Measurements from ENCODE around the gene LETM1. TPM values are rescaled to one million over a fixed set of nuclear protein-coding genes. Genes with fewer than 3 reads are reported as not detected.

Gene LETM1
- total RNA-seq, 1 donor from 2014 or later = 41.3 TPM

DNA sequence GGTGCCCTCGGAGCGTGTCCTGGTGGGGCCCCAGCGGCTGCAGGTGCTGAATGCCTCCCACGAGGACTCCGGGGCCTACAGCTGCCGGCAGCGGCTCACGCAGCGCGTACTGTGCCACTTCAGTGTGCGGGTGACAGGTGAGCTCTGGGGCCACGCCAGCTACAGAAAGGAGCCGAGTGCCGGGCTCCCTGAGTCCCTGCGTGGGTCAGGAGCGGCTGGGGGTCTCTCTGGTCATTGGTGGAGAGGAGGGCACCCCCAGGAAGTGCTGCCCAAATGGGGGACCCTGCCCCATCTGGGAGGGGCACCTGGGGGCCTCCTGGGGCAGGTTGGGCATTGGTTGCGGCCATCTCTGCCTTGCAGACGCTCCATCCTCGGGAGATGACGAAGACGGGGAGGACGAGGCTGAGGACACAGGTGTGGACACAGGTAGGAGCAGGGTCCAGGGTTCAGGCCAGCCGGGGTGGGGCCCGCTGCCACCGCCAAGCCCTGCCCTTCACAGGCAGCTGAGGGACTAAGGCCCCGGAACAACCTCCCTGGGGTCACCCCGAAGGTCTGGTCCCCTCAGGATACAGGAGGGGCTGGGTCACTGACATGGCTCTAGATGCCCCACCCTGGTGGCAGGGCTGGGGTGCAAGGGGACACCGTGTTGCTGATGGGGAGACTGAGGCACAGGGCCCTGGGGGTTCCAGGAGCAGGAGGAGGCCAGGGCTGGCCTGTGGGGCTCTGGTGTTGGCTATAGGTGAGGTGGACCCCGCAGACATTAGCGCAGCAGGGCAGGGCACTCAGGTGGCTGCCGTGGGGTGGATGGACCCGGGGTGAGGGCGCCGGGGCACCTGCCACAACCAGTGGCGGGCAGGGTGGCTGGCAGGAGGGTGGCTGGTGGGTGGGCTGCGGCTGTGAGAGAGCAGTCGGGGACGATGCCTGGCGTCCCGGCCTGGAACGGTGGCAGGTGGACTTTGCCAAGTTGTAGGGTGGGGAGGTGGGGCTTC is 56.3 kb downstream of the LETM1 start:
- Mint-ChIP-seq H3K9me3 (ENCODE audit: low read depth) (no peaks in the 10 kb centered on the region), H3K27me3 (ENCODE audit: low read depth) (peaks cover 3% of the 10 kb centered on the region), H3K36me3 (ENCODE audit: low read depth) (no peaks in the 10 kb centered on the region), H3K27ac (ENCODE audit: unreplicated experiment) (no peak overlapping the region), H3K4me1 (ENCODE audit: low read depth) (no peaks in the 10 kb centered on the region), H3K4me3 (ENCODE audit: unreplicated experiment) (no peak overlapping the region)
- TF ChIP-seq, protein P1, sequence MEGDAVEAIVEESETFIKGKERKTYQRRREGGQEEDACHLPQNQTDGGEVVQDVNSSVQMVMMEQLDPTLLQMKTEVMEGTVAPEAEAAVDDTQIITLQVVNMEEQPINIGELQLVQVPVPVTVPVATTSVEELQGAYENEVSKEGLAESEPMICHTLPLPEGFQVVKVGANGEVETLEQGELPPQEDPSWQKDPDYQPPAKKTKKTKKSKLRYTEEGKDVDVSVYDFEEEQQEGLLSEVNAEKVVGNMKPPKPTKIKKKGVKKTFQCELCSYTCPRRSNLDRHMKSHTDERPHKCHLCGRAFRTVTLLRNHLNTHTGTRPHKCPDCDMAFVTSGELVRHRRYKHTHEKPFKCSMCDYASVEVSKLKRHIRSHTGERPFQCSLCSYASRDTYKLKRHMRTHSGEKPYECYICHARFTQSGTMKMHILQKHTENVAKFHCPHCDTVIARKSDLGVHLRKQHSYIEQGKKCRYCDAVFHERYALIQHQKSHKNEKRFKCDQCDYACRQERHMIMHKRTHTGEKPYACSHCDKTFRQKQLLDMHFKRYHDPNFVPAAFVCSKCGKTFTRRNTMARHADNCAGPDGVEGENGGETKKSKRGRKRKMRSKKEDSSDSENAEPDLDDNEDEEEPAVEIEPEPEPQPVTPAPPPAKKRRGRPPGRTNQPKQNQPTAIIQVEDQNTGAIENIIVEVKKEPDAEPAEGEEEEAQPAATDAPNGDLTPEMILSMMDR (IDR thresholded peaks at IDR 0.05) = no peak
- DNase-seq (ENCODE audit: low spot score) = no peak

DNA sequence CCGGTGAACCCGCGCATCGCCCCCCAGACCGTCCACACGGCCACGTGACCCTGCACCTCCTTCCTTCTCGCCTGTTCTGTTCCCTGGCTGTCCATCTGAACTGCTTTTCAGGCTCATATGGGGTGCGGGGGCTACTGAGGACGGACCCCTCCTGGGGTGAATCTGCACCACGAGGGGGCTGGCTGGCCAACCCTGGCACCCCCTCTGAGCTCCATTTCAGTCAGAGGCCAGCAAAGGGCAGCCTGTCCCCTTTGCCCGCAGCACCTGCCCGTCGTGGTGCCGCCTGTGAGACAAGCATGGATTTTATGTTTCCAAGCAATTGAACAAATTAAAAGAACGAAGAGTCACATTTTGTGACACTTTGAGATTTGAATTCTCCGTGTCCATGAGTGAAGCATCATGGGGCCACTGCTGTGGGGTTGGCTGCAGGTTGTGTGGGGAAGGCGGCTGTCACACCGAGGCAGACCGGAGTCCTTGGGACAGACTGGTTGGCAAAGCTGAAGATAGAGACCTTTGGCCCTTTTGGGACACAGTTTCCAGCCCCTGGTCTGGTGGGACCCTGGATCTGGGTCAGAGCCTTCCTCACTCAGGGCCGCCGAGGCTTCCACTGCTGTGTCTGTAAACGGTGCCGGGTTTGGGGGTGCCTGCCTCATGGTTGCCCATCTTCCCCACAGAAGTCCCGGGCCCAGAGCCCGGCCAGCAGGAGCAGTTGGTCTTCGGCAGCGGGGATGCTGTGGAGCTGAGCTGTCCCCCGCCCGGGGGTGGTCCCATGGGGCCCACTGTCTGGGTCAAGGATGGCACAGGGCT is 57.2 kb downstream of the LETM1 start:
- no peak for DNase-seq (ENCODE audit: low spot score)
- H3K4me3 Mint-ChIP-seq (ENCODE audit: unreplicated experiment) = no peak overlapping the region

DNA sequence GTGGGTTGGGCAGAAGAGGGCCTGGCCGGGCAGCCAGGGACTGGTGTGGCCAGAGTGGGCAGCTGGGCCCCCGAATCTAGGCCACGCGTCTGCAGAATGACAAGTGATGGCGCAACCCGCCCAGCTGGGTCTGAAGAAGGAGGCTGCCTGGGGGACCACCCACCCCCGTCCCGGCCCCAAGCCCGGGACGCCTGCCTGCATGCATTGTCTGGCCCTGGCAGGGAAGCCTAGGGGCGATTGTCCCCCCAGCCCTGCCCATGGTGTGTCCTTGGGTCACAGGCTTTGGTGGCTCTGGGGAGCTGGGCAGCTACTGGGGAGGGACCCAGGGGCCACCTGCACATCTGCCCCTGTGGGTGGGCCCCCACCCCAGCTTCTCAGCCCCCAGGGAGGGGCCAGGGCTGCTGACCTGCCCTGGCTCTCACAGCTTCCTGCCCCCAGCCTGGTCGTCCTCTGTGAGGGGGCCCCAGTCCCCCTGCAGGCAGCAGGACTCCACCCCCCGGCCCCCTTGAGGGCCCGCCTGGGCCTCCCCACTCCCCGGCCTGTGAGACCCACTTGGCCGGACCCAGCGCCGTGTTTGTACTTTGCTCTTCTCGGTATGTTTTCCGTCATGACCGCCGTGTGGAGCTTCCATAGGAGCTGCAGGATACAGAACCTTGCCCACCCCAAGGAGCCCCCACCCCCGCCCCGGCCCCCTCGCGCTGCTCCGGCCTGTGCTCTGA is 57.9 kb downstream of the LETM1 start:
- no peak overlapping the region for H3K27ac Mint-ChIP-seq (ENCODE audit: unreplicated experiment)
- no peaks in the 10 kb centered on the region for H3K9me3 Mint-ChIP-seq (ENCODE audit: low read depth)
- no peak for DNase-seq (ENCODE audit: low spot score)
- H3K4me1 Mint-ChIP-seq (ENCODE audit: low read depth) = no peaks in the 10 kb centered on the region
- peaks cover 3% of the 10 kb centered on the region for H3K27me3 Mint-ChIP-seq (ENCODE audit: low read depth)
- H3K36me3 Mint-ChIP-seq (ENCODE audit: low read depth) = no peaks in the 10 kb centered on the region
- no peak overlapping the region for H3K4me3 Mint-ChIP-seq (ENCODE audit: unreplicated experiment)
- TF ChIP-seq, protein P1 (IDR thresholded peaks at IDR 0.05) = no peak

More for the DNA sequence above, 57.2 kb downstream of the LETM1 start:
- TF ChIP-seq, protein P1 (IDR thresholded peaks at IDR 0.05) = no peak
- no peaks in the 10 kb centered on the region for H3K36me3 Mint-ChIP-seq (ENCODE audit: low read depth)
- peaks cover 3% of the 10 kb centered on the region for H3K27me3 Mint-ChIP-seq (ENCODE audit: low read depth)
- H3K27ac Mint-ChIP-seq (ENCODE audit: unreplicated experiment) = no peak overlapping the region
- no peaks in the 10 kb centered on the region for H3K4me1 Mint-ChIP-seq (ENCODE audit: low read depth)
- no peaks in the 10 kb centered on the region for H3K9me3 Mint-ChIP-seq (ENCODE audit: low read depth)

DNA sequence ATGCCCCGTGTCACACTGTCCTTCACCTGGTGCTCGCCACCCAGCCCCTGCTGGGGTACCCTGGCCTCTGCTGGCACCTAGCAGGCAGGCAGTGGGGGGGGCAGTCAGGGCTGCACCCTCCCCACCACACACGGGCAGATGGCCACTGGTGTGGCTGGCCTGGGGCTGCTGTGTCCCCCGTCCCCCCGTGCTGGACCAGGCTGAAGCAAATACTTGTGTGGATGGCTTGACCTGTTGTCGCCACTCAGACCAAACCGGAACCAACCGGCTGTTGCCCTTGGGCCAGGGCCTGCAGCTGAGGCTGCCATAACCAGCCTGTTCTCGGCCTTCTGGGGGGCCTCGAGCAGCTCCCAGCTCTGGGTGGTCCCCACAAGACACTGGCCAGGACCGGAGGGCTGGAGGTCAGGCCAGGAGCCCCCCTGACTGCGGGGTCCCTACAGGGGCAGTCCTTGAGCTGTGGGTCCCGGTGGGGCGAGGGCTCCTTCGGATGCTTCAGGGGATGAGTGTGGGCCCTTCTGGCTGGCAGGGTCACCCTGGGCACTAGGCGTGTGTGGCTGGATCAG is 58.6 kb downstream of the LETM1 start:
- TF ChIP-seq, protein P1 (IDR thresholded peaks at IDR 0.05) = no peak
- Mint-ChIP-seq H3K4me1 (ENCODE audit: low read depth) (no peaks in the 10 kb centered on the region), H3K9me3 (ENCODE audit: low read depth) (no peaks in the 10 kb centered on the region), H3K27me3 (ENCODE audit: low read depth) (peaks cover 3% of the 10 kb centered on the region), H3K36me3 (ENCODE audit: low read depth) (no peaks in the 10 kb centered on the region), H3K27ac (ENCODE audit: unreplicated experiment) (no peak overlapping the region), H3K4me3 (ENCODE audit: unreplicated experiment) (no peak overlapping the region)
- DNase-seq (ENCODE audit: low spot score) = no peak

All from chondrocyte (in vitro differentiated cells).